Ureter (tissue), 1 donor: ENCODE data around the gene SBF1. TPM values are rescaled to one million over a fixed set of nuclear protein-coding genes. Genes with fewer than 3 reads are reported as not detected.

Source experiments
- DNase-seq: peaks from one replicate; pipeline ENCODE4 v3.0.0-alpha.2; 2020; ENCODE audit warnings: low spot score
- total RNA-seq: library from RNA; stranded (reverse); gene quantifications from one replicate; pipeline ENCODE4 v1.2.4, GENCODE V29; 2023
- donor health status: DM: yes; HTN: yes; CAD: no.

SBF1 gene
- total RNA-seq, 1 donor from 2014 or later = 79.2 TPM

DNA sequence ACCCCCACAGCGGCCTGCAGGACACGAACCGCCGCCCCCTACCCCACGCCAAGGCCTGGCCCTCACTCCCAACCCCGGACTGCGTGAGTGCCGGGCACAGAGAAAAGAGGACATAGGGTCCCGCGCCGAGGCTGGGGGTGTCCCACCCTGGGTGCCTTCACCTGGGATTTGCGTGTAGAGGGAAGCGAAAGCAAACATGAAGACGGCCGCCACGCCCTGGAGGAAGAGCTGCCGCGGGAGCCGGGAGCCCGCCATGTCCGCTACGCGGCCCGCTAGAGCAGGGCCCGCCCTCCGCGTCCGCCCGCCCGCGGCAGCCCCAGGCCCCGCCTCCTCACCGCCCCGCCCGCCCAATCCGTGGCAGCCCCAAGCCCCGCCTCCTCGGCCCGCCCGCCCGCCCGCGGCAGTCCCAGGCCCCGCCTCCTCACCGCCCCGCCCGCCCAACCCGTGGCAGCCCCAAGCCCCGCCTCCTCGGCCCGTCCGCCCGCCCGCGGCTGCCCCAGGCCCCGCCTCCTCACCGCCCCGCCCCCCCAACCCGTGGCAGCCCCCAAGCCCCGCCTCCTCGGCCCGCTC lies 32.7 kb upstream of the SBF1 start, which contains the start of gene LMF2:
Gene LMF2, minus strand, starts transcription at position 282 of the 570 bp plus-strand sequence. Its CDS starts 27 bp downstream, at position 255.
- DNase-seq = peak; percentile 92

DNA sequence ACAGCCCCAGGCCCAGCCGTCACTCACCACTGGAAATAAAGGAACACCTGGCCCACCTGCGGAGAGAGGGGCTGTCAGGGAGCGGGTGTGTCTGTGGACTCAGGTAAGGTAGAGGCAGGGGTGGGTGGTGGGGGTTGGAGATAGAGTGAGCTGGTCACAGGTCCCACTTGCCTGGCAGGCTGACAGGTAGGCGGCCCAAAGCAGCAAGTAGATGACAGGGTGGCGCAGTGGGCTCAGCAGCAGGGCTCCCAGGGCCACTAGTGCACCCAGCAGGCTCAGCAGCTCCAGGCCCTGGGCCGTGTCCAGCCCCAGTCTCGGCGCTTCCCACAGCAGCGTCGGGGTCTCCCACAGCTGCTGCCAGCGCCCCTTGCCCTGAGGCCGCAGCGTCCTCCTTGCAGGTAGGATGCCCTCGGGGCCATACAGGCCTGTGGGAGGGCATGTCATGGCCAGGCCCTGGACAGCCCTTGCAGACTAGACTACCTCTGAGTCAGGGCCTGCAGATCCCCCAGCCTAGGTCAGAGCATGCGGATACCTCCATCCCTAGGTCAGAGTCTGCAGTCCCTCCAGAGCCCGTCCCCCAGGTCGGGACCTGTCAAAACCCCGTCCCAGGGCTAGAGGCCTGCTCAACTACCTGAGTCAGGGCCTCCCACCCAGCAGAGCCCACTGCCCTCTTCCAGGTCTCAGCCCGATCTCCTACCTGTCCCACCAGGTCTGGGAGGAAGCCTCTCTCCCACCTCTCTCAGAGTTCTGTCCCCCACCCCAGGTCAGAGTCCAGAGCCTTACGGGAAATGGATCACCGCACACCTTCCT lies 32.0 kb upstream of the SBF1 start:
- DNase-seq = peak; percentile 60

- DNase-seq = no peak
Measured at GRCh38 chr22:50505776-50506610, 31.2 kb upstream of the SBF1 start.

- DNase-seq = no peak
Measured at GRCh38 chr22:50505276-50505775, 30.5 kb upstream of the SBF1 start.

DNA sequence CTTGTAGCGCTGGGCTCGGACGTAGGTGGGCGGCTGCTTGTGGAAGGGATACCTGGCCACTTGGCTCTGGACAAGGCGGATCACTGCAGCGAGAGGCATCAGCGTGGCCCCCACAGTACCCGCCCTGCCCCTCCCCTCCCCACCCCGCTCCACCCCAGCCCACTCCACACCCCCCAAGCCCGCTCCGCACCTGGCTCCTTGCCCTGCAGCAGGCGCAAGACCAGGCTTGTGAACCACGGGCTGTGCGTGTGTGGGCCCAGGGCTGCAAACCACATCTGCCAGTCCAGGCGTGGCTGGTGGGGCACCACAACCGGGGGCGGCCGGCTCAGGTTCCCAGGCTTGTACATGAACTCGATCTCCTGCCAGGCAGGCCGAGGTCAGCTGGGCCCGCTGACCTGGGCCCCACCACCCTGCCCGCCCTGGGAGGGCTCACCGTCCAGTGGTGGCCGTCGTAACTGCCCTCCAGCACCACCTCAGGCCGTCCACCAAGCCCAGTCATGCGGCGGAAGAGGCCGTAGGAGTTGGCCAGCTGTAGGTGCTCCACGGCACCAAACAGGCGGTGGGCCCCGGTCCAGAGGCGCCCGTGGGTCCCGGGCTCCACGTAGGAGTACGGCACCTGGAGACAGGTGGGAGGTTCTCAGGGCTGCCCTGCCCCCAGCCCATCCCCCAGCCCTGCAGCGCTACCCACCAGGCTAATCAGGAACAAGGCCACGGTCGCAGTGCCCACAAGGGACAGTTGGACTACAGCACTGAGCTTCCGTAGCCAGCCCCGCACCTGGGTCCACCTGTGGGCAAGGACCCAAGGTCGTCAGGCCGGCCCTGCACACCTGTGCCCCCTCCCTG lies 29.8 kb upstream of the SBF1 start:
- DNase-seq = peak; percentile 79

- DNase-seq = no peak
Measured at GRCh38 chr22:50503475-50504145, 28.8 kb upstream of the SBF1 start.

- DNase-seq = no peak
Measured at GRCh38 chr22:50502628-50503474, 28.0 kb upstream of the SBF1 start.

DNA sequence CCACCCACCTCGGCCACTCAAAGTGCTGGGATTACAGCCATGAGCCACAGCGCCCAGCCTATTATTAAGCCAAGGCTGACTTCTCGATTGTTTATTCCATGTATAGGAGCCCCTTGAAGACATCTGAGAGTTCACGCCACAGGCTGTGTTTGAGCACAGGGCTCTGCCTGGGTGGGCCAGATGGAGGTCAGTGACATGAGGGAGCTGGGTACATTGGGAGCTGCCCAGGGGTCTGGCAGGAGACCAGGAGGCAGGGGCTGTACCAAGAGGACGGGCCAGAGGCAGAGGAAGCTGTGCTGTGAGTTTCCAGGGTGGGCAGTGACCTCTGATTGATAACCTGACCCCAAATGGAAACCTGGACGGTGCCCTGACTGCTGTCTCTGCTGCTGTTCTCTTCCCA lies 27.3 kb upstream of the SBF1 start:
- no peak for DNase-seq

- DNase-seq = no peak
Measured at GRCh38 chr22:50500452-50500851, 25.6 kb upstream of the SBF1 start.

DNA sequence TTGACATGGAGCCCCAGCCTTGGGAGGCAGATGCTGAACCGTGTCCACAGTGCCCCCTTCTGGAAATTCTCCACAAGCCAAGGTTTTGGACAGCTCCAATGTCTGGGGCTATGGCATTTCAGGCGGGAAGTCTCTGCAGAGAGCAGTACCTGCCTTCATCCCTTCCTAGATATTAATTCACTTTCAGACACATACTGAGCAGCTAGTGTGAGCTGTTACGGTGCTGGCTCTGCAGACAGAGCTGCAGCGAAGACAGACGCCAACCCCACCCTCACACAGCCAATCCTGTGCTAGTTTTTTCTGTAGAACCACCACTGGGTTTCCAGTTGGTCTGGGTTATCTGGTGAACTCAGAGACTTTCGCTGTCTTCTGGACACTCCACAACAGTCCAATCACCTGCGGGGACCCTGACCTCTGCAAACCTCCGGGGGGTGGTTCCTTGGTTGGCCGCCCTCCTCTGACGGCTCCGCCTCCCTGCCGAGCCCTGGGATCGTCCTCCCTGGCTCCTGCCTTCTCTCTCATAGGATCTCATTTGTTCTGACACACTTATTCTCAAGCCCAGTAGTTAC lies 23.6 kb upstream of the SBF1 start:
- no peak for DNase-seq

GRCh38 chr22:50497093-50497492 lies 22.3 kb upstream of the SBF1 start:
- no peak for DNase-seq

GRCh38 chr22:50490531-50491308 lies 15.9 kb upstream of the SBF1 start:
- no peak for DNase-seq

DNA sequence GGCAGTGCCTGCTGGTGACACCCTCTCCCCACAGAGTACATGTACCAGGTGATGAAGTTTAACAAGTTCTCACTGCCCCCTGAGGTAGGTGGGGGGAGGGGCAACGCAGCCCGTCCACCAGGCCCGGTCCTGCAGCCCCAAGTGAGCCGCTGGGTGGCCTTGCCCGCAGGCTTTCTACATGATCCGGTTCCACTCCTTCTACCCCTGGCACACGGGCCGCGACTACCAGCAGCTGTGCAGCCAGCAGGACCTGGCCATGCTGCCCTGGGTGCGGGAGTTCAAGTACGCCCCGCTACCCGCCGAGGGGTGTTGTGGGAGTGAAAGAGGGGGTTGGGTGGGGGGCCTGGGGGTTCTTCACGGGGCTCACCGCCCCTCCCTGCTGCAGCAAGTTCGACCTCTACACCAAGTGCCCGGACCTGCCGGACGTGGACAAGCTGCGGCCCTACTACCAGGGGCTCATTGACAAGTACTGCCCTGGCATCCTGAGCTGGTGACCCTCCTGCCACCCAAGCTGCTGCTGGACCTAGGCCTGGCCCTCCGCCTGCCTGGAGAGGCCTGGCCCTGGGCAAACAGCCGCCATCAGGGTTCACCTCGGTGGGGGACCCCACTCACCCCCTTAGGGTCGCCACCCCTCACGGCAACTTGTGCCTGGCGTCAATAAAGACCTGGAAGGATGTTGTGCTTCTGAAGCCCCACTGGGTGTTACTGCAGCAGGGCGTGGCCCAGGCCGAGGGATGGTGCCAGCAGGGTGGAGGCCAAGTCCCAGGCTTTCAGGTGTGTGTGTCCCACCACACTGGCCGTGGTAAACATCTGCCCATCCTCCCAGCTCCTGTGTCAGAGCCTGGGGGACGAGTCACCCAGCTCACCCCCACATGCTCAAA lies 14.8 kb upstream of the SBF1 start:
- DNase-seq = no peak

DNA sequence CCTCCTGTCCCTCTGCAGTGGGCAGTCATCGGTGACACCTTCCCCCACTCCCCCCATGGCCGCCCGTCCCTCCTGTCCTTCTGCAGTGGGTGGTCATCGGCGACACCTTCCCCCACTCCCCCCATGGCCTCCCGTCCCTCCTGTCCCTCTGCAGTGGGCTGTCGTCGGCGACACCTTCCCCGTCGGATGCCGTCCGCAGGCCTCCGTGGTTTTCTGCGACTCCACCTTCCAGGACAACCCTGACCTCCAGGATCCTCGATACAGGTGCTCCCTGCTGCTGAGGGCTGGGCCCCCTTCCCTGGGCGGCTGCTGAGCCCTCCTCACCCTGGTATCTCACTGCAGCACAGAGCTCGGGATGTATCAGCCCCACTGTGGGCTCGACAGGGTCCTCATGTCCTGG lies 14.1 kb upstream of the SBF1 start:
- no peak for DNase-seq

GRCh38 chr22:50488006-50488677 lies 13.3 kb upstream of the SBF1 start:
- no peak for DNase-seq

DNA sequence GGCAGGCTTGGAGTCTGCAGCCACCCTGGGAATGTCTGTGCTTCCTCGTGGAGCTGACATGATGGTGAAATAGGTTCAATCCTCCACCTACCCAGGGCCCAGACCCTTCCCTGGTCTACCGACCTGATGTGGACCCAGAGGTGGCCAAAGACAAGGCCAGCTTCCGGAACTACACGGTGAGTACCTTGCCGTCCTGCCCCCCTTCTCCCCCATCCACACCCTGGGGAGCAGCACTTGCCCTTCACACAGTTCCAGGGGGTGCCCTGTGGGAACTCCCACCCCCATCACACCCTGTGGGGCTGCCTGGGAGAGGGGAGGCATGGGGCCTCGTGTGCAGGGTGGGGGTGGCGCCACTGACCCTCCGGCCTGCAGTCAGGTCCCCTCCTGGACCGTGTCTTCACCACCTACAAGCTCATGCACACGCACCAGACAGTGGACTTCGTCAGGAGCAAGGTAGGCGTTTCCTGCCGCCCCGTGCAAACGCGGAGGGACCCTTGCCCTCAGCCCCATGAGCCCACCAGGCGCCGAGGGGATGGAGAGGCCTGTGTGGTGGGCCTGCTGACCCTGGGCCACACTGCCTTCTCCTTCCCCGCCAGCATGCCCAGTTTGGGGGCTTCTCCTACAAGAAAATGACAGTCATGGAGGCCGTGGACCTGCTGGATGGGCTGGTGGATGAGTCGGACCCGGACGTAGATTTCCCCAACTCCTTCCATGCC lies 12.6 kb upstream of the SBF1 start:
- no peak for DNase-seq
